Measurements from ENCODE around the gene MYO1D. TPM values are rescaled to one million over a fixed set of nuclear protein-coding genes. Genes with fewer than 3 reads are reported as not detected.

The MYO1D gene
- total RNA-seq, 1 experiment from 2014 or later: 23.5 TPM

DNA sequence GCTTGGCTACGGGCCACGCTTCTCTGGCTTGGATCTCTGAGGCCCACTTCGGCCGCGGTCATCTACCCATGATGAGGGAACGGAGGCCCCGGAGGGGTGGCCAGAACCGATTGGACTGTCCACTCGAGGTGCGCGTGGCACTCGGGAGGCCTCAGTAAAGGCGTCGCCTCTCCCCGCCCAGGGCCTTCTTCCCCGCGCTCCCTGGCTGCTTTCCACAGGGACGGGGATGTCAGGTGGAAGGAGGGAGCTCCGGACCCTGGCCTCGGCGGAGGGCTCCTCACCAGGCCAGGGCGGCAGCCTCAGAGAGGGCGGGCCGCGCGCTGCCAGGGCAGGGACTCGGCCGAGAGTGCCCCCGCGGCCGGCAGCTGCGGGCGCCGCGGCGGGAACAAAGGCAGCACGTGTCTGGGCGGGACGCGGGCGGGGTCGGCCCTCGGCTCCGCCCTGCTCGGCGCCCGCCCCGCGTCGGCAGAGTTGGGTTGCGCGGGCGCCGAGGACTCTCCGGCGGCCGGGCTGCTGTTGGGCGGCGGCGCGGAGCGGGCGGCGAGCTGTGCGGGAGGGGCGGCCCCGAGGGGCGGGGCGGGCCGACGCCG is 390.7 kb downstream of the MYO1D start:
- Histone ChIP-seq H3F3A (ENCODE audit: low read length, unreplicated experiment) (peaks cover 7% of the 10 kb centered on the region), H4K20me1 (ENCODE audit: low read length) (no peaks in the 10 kb centered on the region), H3K9ac (ENCODE audit: low read length) (peak overlapping the region; percentile 25; the same call in 1 of the 2 replicates), H2AFZ (ENCODE audit: low read length) (peak overlapping the region; percentile 77), H3K9me3 (ENCODE audit: low read length) (no peaks in the 10 kb centered on the region), H3K27me3 (ENCODE audit: low read length) (no peaks in the 10 kb centered on the region), H3K4me1 (ENCODE audit: insufficient read depth, low read length) (peaks cover 4% of the 10 kb centered on the region; the same call in 1 of the 2 replicates), H3K36me3 (ENCODE audit: low read depth, low read length) (peaks cover 3% of the 10 kb centered on the region; the same call in 1 of the 2 replicates), H3K4me3 (ENCODE audit: low read length) (peak overlapping the region; percentile 50; the same call in 1 of the 2 replicates), H3K79me2 (ENCODE audit: low read length) (peaks cover 5% of the 10 kb centered on the region; the same call in 1 of the 2 replicates), H3K27ac (ENCODE audit: low read length) (no peak overlapping the region), H3K4me2 (ENCODE audit: low read length) (peak overlapping the region; percentile 77), H3K9me2 (replicated peaks; ENCODE audit: low read length) (no peaks in the 10 kb centered on the region)
- TF ChIP-seq EZH2 (IDR thresholded peaks at IDR 0.05; ENCODE audit: low read length, unreplicated experiment) (no peak), EZH2phosphoT487 (IDR thresholded peaks at IDR 0.05; ENCODE audit: borderline replicate concordance, low read length) (no peak)
- TF ChIP-seq, protein P1, sequence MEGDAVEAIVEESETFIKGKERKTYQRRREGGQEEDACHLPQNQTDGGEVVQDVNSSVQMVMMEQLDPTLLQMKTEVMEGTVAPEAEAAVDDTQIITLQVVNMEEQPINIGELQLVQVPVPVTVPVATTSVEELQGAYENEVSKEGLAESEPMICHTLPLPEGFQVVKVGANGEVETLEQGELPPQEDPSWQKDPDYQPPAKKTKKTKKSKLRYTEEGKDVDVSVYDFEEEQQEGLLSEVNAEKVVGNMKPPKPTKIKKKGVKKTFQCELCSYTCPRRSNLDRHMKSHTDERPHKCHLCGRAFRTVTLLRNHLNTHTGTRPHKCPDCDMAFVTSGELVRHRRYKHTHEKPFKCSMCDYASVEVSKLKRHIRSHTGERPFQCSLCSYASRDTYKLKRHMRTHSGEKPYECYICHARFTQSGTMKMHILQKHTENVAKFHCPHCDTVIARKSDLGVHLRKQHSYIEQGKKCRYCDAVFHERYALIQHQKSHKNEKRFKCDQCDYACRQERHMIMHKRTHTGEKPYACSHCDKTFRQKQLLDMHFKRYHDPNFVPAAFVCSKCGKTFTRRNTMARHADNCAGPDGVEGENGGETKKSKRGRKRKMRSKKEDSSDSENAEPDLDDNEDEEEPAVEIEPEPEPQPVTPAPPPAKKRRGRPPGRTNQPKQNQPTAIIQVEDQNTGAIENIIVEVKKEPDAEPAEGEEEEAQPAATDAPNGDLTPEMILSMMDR (conservative IDR thresholded peaks at IDR 0.05; ENCODE audit: low read depth, low read length): no peak
- ATAC-seq: peak; percentile 74
- peak; percentile 73 for DNase-seq
- intact Hi-C loops (cut with micrococcal nuclease): loop anchor here (10.0 kb wide), 1 partner anchor 119 kb away; no protein-coding TSS in a partner anchor
- POLR2A ChIA-PET (ENCODE audit: unreplicated experiment): no interaction called here
- BruUV-seq (replicated peaks): no TSS peak
- CTCF ChIA-PET: no interaction called here

DNA sequence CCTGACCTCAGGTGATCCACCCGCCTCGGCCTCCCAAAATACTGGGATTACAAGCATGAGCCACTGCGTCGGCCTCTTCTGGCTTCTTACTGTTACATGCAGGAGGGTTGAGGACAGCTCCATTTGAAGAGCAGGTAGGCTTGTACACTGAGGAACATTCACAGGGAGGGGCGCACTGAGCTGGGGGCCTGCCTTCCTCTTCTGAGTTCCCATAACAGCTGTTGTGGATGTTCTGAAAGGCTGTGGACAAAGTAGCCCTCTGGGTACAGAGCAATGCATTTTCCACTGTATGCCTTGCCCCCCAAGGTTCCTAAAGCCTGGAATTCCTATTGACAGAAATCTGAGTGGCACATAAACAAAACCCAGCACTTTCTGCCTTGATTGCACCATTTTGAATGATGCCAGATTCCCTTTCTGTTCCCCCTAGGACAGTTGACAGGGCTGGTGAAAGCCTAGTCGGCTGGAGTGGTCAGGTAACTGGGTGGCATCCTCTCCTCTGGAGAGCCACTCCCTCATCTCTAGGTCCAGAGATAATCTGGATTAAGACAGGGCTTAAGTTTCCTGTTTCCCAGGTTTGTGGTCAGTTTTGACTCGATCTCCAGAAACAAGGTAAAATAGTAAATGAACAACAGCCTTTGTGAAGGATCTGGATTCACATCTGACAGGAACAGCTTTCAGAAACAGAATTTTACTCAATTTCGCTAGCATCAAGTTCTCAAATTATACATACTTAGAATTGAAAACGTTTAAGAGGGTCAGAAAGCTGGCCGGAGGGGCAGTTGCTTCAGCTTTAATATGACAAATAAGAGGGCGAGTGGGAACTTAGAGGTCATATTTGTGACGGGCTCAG is 391.4 kb downstream of the MYO1D start:
- CTCF ChIA-PET: no interaction called here
- Histone ChIP-seq H3K27ac (ENCODE audit: low read length) (no peak overlapping the region), H3K27me3 (ENCODE audit: low read length) (no peaks in the 10 kb centered on the region), H3K79me2 (ENCODE audit: low read length) (peaks cover 5% of the 10 kb centered on the region; the same call in 1 of the 2 replicates), H3K9ac (ENCODE audit: low read length) (no peak overlapping the region), H3K4me1 (ENCODE audit: insufficient read depth, low read length) (peaks cover 4% of the 10 kb centered on the region; the same call in 1 of the 2 replicates), H3K36me3 (ENCODE audit: low read depth, low read length) (peaks cover 4% of the 10 kb centered on the region; the same call in 1 of the 2 replicates), H3F3A (ENCODE audit: low read length, unreplicated experiment) (peaks cover 7% of the 10 kb centered on the region), H3K9me2 (replicated peaks; ENCODE audit: low read length) (no peaks in the 10 kb centered on the region), H3K4me2 (ENCODE audit: low read length) (peak overlapping the region; percentile 77), H3K4me3 (ENCODE audit: low read length) (no peak overlapping the region), H3K9me3 (ENCODE audit: low read length) (no peaks in the 10 kb centered on the region), H2AFZ (ENCODE audit: low read length) (peak overlapping the region; percentile 77), H4K20me1 (ENCODE audit: low read length) (no peaks in the 10 kb centered on the region)
- DNase-seq: peak; percentile 21
- no peak for ATAC-seq
- TSS peak; percentile 29 for BruUV-seq (replicated peaks)
- POLR2A ChIA-PET (ENCODE audit: unreplicated experiment): no interaction called here
- intact Hi-C loops (cut with micrococcal nuclease): loop anchor here (10.0 kb wide), 1 partner anchor 119 kb away; no protein-coding TSS in a partner anchor
- TF ChIP-seq EZH2 (IDR thresholded peaks at IDR 0.05; ENCODE audit: low read length, unreplicated experiment) (no peak), EZH2phosphoT487 (IDR thresholded peaks at IDR 0.05; ENCODE audit: borderline replicate concordance, low read length) (no peak)
- TF ChIP-seq, protein P1 (conservative IDR thresholded peaks at IDR 0.05; ENCODE audit: low read depth, low read length): no peak
